Skeletal muscle satellite cell (primary cell): ENCODE data around the gene CTH. TPM values are rescaled to one million over a fixed set of nuclear protein-coding genes. Genes with fewer than 3 reads are reported as not detected.

Source experiments
- H3K27me3 ChIP-seq: 2 replicates; pipeline ENCODE4 v1.7.0; 2013; ENCODE audit warnings: low read length; ENCODE audit not compliant: control insufficient read depth, insufficient read depth
- H3K36me3 ChIP-seq: 2 replicates; pipeline ENCODE4 v1.7.0; 2013; ENCODE audit warnings: mild to moderate bottlenecking, control low read depth, low read length; ENCODE audit not compliant: insufficient read depth
- H3K4me1 ChIP-seq: 2 replicates; pipeline ENCODE4 v1.7.0; 2013; ENCODE audit warnings: low read length; ENCODE audit not compliant: control insufficient read depth, insufficient read depth
- H3K4me2 ChIP-seq: 2 replicates; pipeline ENCODE4 v1.7.0; 2013; ENCODE audit warnings: mild to moderate bottlenecking, low read length
- H3K4me3 ChIP-seq: 2 replicates; pipeline ENCODE4 v1.7.0; 2013; ENCODE audit warnings: low read length
- H3K9ac ChIP-seq: 2 replicates; pipeline ENCODE4 v1.7.0; 2013; ENCODE audit warnings: mild to moderate bottlenecking, low read depth, low read length, moderate library complexity
- H3K9me3 ChIP-seq: replicated peaks from 2 replicates; pipeline ENCODE4 v1.7.0; 2013; ENCODE audit warnings: mild to moderate bottlenecking, control low read depth, low read length
- small RNA-seq: library from RNA; depleted of rRNA; stranded (forward); fragments of <200 nt; gene quantifications from one replicate; pipeline ENCODE3, GENCODE V24; 2012

Gene CTH

DNA sequence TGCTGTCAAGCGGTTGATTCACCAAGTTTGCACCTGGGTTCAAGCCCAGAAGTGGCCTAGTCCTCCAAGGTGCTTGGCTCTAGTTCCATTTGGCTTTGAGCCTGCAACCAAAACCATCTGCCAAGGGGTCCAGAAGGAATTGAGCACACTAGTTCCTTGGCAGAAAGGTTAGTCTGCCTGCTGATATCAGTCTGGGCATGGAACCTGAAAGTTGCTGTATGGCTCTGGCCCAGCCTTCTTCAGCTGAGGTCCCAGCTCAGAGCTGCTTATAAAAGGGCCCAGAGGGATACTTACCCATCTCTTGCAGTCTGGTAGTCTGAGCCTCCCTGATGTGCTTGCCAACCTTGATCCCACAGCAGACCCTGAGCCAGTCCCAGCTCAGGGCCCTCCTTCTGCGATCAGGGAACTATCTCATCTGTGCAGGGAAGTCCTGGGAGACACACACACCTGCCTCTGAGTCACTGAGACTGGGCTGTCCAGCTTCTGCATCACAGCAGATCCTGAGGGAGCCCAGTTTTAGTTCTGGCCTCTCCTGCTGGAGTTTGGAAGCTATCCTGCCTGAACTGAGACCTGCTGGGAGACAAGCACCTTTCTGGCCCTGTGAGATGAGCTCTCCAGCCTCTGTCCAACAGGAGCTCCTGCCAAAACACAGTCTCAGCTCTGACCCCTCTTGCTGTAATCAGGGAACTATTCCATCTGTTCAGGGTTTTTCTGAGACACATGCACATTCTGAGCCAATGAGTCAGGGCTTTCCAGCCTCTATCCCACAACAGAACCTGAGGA, 75.8 kb downstream of the CTH start:
- Histone ChIP-seq H3K27me3 (no peaks in the 10 kb centered on the region), H3K36me3 (no peaks in the 10 kb centered on the region), H3K9me3 (no peaks in the 10 kb centered on the region), H3K4me2 (no peak overlapping the region), H3K9ac (no peak overlapping the region), H3K4me1 (peaks cover 7% of the 10 kb centered on the region), H3K4me3 (no peak overlapping the region)

DNA sequence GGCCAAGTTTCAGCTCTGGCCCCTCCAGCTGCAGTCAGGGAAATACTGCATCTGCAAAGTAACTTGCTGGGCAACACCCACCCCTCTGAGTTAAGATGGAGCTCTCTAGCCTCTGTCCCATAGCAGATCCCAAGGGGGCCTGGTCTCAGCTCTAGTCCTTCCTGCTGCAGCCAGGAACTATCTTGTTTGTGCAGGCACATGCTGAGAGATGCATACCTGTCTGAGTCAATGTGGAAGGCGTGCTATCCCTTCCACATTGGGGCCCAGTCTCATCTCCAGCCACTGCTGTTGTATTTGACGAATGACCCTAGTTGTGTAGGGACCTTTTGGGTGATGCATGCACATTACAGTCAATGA, 76.4 kb downstream of the CTH start:
- H3K36me3 ChIP-seq: no peaks in the 10 kb centered on the region
- no peak overlapping the region for H3K4me3 ChIP-seq
- H3K4me1 ChIP-seq: peaks cover 7% of the 10 kb centered on the region
- no peak overlapping the region for H3K4me2 ChIP-seq
- H3K9me3 ChIP-seq: no peaks in the 10 kb centered on the region
- no peaks in the 10 kb centered on the region for H3K27me3 ChIP-seq
- H3K9ac ChIP-seq: no peak overlapping the region

DNA sequence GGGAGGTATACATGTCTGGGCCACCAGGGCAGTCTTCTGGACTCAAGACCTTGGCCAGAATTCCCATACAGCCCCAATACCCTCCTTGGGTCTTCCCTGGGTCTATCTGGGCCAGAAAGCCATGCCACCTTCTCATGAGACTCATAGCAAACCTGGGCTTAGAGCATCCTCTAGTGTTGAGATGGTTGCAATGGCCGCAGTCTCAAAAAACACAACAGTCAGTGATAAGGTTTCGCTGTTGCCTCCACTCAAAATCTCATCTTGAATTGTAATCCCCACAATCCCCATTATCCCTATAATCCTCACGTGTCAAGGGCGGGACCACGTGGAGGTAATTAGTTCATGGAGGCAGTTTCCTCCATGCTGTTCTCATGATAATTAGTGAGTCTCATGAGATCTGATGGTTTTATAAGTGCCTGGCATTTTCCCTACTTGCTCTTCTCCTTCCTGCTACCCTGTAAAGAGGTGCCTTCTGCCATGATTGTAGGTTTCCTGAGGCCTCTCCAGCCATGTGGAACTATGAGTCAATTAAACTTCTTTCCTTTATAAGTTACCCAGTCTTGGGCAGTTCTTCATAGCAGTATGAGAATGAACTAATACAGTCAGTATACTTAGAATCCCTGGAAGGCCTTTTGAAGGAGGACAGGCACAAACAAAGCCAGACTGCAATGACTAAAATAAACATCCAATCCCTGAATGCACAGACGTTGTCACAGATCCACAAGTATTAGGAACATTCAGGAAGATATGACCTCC, 77.0 kb downstream of the CTH start:
- H3K4me1 ChIP-seq: peaks cover 7% of the 10 kb centered on the region
- no peaks in the 10 kb centered on the region for H3K9me3 ChIP-seq
- no peak overlapping the region for H3K4me3 ChIP-seq
- no peak overlapping the region for H3K4me2 ChIP-seq
- no peak overlapping the region for H3K9ac ChIP-seq
- H3K27me3 ChIP-seq: no peaks in the 10 kb centered on the region
- no peaks in the 10 kb centered on the region for H3K36me3 ChIP-seq

Small RNA genes within 50 kb of the gene (small RNA-seq; reads per million reads assigned to genes)
- gene RF00017: not detected
